ENCODE results near the gene PRRC2C. TPM values are rescaled to one million over a fixed set of nuclear protein-coding genes. Genes with fewer than 3 reads are reported as not detected.

Gene PRRC2C
- total RNA-seq, 1 donor from 2014 or later = 45.8 TPM

DNA sequence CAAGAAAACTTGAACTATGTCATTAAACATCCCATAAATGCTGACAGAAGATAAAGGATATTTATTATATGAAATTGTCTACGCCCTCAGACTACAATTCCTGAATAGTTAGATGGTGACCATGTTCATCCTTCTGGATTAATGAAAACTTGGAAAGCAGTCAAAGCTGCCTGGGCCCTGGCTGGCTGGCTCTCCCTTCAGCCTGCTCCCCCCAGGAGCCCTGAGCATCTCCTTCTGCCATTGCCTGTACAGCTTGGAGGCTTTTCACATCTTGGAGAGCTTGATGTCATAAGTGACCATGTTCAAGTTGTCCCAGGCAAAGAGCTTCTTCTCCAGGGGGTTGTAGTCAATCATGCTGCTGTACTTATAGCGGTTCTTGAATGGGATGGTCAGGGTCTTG is 150.3 kb downstream of the PRRC2C start:
- intact Hi-C loops (cut with micrococcal nuclease) = no loop called here

GRCh38 chr1:171636141-171636540 is 150.8 kb downstream of the PRRC2C start:
- peaks cover 7% of the 10 kb centered on the region for H3K9me3 ChIP-seq (replicated peaks)
- H3K27me3 ChIP-seq (ENCODE audit: low read depth) = no peaks in the 10 kb centered on the region
- H3K4me3 ChIP-seq = no peak overlapping the region
- intact Hi-C loops (cut with micrococcal nuclease) = no loop called here
- no peak for TF ChIP-seq CTCF (IDR thresholded peaks at IDR 0.05; ENCODE audit: borderline replicate concordance)
- no peak overlapping the region for H3K27ac ChIP-seq (replicated peaks)
- no peaks in the 10 kb centered on the region for H3K36me3 ChIP-seq
- H3K4me1 ChIP-seq = no peaks in the 10 kb centered on the region
- DNase-seq = no peak

More for the DNA sequence above, 150.3 kb downstream of the PRRC2C start:
- peaks cover 7% of the 10 kb centered on the region for H3K9me3 ChIP-seq (replicated peaks)
- H3K4me3 ChIP-seq = no peak overlapping the region
- no peaks in the 10 kb centered on the region for H3K4me1 ChIP-seq
- H3K27ac ChIP-seq (replicated peaks) = no peak overlapping the region
- DNase-seq = no peak
- H3K36me3 ChIP-seq = no peaks in the 10 kb centered on the region
- H3K27me3 ChIP-seq (ENCODE audit: low read depth) = no peaks in the 10 kb centered on the region
- TF ChIP-seq CTCF (IDR thresholded peaks at IDR 0.05; ENCODE audit: borderline replicate concordance) = no peak

DNA sequence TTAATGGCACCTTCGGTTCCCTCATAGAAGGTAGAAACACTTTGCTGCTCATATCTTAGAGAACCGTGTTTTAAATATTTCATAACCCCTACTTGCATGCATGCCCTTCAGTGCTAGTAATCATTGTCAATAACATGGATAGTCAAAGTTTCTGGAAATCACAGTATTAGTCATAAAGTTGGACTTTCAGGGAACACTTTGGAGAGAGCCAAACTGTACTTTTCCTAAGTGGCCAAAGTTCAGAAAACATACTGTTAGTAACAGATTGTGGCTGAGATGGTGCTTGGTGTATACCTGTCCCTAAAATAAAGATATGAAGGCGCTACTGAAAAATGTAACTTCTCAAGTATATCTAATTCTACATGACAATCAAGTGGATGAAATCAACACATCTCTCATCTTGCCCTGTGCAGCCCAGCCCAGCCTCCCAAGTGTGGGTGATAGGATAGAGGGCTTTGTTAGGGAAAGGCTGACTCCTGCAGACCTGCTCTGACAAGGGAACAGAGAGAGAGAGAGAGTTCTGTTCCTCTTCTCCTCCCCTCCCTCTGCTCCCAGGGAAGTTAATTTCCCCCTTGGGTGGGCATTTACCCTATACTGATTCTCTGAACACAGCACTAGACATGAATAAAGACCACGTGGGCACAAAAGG is 152.7 kb downstream of the PRRC2C start:
- intact Hi-C loops (cut with micrococcal nuclease) = no loop called here
- no peak for DNase-seq
- Histone ChIP-seq H3K27me3 (ENCODE audit: low read depth) (no peaks in the 10 kb centered on the region), H3K4me1 (no peaks in the 10 kb centered on the region), H3K36me3 (no peaks in the 10 kb centered on the region), H3K9me3 (replicated peaks) (no peaks in the 10 kb centered on the region), H3K4me3 (no peak overlapping the region), H3K27ac (replicated peaks) (no peak overlapping the region)
- no peak for TF ChIP-seq CTCF (IDR thresholded peaks at IDR 0.05; ENCODE audit: borderline replicate concordance)

DNA sequence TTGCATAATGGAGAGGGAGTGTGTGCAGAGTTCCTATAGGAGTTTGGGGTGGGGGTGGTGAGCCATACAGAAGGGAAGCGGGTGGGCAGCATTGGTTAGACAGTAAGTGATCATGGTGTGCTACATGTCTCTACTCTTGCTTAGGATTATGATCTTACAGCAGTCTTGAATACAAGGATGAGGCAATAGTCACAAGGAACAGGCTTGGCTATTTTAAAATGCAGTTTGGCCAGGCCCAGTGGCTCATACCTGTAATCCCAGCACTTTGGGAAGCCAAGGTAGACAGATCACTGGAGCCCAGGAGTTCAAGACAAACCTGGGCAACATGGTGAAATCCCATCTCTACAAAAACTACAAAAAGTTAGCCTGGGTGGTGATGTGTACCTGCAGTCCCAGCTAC is 154.9 kb downstream of the PRRC2C start:
- TF ChIP-seq CTCF (IDR thresholded peaks at IDR 0.05; ENCODE audit: borderline replicate concordance) = no peak
- Histone ChIP-seq H3K27me3 (ENCODE audit: low read depth) (no peaks in the 10 kb centered on the region), H3K9me3 (replicated peaks) (no peaks in the 10 kb centered on the region), H3K27ac (replicated peaks) (no peak overlapping the region), H3K4me1 (peaks cover 6% of the 10 kb centered on the region), H3K36me3 (no peaks in the 10 kb centered on the region), H3K4me3 (no peak overlapping the region)
- intact Hi-C loops (cut with micrococcal nuclease) = loop anchor here (10.0 kb wide), 1 partner anchor 75 kb away; no protein-coding TSS in a partner anchor
- DNase-seq = no peak

GRCh38 chr1:171641076-171641864 is 155.9 kb downstream of the PRRC2C start:
- no peak overlapping the region for H3K4me3 ChIP-seq
- intact Hi-C loops (cut with micrococcal nuclease) = loop anchor here (10.0 kb wide), 1 partner anchor 74 kb away; no protein-coding TSS in a partner anchor
- no peaks in the 10 kb centered on the region for H3K36me3 ChIP-seq
- H3K9me3 ChIP-seq (replicated peaks) = no peaks in the 10 kb centered on the region
- peaks cover 16% of the 10 kb centered on the region for H3K4me1 ChIP-seq
- H3K27me3 ChIP-seq (ENCODE audit: low read depth) = no peaks in the 10 kb centered on the region
- H3K27ac ChIP-seq (replicated peaks) = no peak overlapping the region
- no peak for DNase-seq
- no peak for TF ChIP-seq CTCF (IDR thresholded peaks at IDR 0.05; ENCODE audit: borderline replicate concordance)
